A549 (cell line): ENCODE results near the gene AFAP1. TPM values are rescaled to one million over a fixed set of nuclear protein-coding genes. Genes with fewer than 3 reads are reported as not detected.

Experiments
- ATAC-seq, 2 experiments: fragments of 200-7000 bp in 1 of 2; fragments of >200 bp in 1 of 2; cut with Nextera tagmentation in 1 of 2; cut with Tn5 transposase in 1 of 2; 3 replicates each; pipeline versions ENCODE4 v1.8.0 to v1.9.1; 2018 to 2020; ENCODE audit warnings: mild to moderate bottlenecking in 1 of 2, moderate library complexity in 1 of 2
- CTCF ChIA-PET: fragments of 300-600 bp; sonication (Branson Sonifier 250); formaldehyde crosslinking; extraction: SDS; loops from one replicate; lab custom pipeline; 2021; ENCODE audit warnings: antibody characterized with exemption, inconsistent platforms; lab: Yijun Ruan, JAX
- POLR2A ChIA-PET: fragments of 350-600 bp; formaldehyde crosslinking; extraction: SDS; loops from one replicate; lab custom pipeline; 2021; ENCODE audit warnings: antibody characterized with exemption, inconsistent platforms; lab: Yijun Ruan, JAX
- DNase-seq, 2 experiments: peaks; one replicate each; pipeline versions ENCODE4 v3.0.0 to v3.0.0-alpha.2; 2011 to 2016; ENCODE audit warnings: low read depth in 1 of 2, low spot score in 1 of 2
- FAIRE-seq: peaks from 2 replicates; lab custom pipeline; 2011; peaks lifted over from hg19 to GRCh38; lab: Jason Lieb, UNC
- H3K27ac ChIP-seq, 2 experiments: fragments of >200 bp; sonication (Bioruptor Twin); formaldehyde crosslinking; 3 replicates each; pipeline ENCODE4 v1.5.1; 2016 to 2017
- H3K4me1 ChIP-seq: fragments of >200 bp; sonication (Bioruptor Twin); formaldehyde crosslinking; 3 replicates; pipeline ENCODE4 v1.6.1; 2016
- H3K4me2 ChIP-seq: fragments of >200 bp; sonication (Bioruptor Twin); formaldehyde crosslinking; 3 replicates; pipeline ENCODE4 v1.6.1; 2016
- H3K4me3 ChIP-seq: fragments of >200 bp; sonication (Bioruptor Twin); formaldehyde crosslinking; 3 replicates; pipeline ENCODE4 v1.5.1; 2016
- H3K9me3 ChIP-seq: fragments of >200 bp; sonication (Bioruptor Twin); formaldehyde crosslinking; 3 replicates; pipeline ENCODE4 v1.6.1; 2016
- BHLHE40 ChIP-seq: IDR thresholded peaks from 2 replicates; pipeline ENCODE4 v1.6.1; 2012; ENCODE audit warnings: low read depth, low read length, inconsistent platforms
- CHD2 ChIP-seq: fragments of 150-350 bp; IDR thresholded peaks from 2 replicates; pipeline ENCODE4 v1.6.1; 2014; ENCODE audit warnings: low read length; ENCODE audit not compliant: partially characterized antibody
- EHMT2 ChIP-seq: fragments of 200-600 bp; sonication (generic); IDR thresholded peaks from 2 replicates; pipeline ENCODE4 v1.6.1; 2016; ENCODE audit warnings: antibody characterized with exemption, low read depth, mild to moderate bottlenecking, moderate library complexity
- EP300 ChIP-seq, 2 experiments: fragments of >200 bp; sonication (Bioruptor Twin); formaldehyde crosslinking; IDR thresholded peaks; 2 replicates in 1 of 2; 3 replicates in 1 of 2; pipeline ENCODE4 v1.6.1; 2016 to 2017
- FOXS1 ChIP-seq: fragments of 250-450 bp; sonication (Bioruptor Pico); IDR thresholded peaks from 2 replicates; pipeline ENCODE4 v1.5.0; 2020; ENCODE audit warnings: mild to moderate bottlenecking, moderate library complexity
- GATA3 ChIP-seq: IDR thresholded peaks from 2 replicates; pipeline ENCODE4 v1.6.1; 2012; ENCODE audit warnings: borderline replicate concordance
- HDAC2 ChIP-seq: fragments of 200-600 bp; sonication (generic); IDR thresholded peaks from 2 replicates; pipeline ENCODE4 v1.6.1; 2016
- HEYL ChIP-seq: fragments of 250-450 bp; sonication (Bioruptor Pico); IDR thresholded peaks from 2 replicates; pipeline ENCODE4 v1.8.0; 2021; ENCODE audit warnings: mild to moderate bottlenecking, moderate library complexity
- HOXB13 ChIP-seq: fragments of 250-450 bp; sonication (Bioruptor Pico); IDR thresholded peaks from 2 replicates; pipeline ENCODE4 v1.5.0; 2020; ENCODE audit warnings: low read depth, mild to moderate bottlenecking, moderate library complexity
- KDM1A ChIP-seq: fragments of 200-600 bp; sonication (generic); IDR thresholded peaks from 2 replicates; pipeline ENCODE4 v1.6.1; 2016; ENCODE audit warnings: low read depth, mild to moderate bottlenecking
- KDM5A ChIP-seq: fragments of 200-600 bp; sonication (generic); IDR thresholded peaks from 2 replicates; pipeline ENCODE4 v1.6.1; 2016; ENCODE audit warnings: antibody characterized with exemption, mild to moderate bottlenecking
- MAFK ChIP-seq: fragments of 450-650 bp; IDR thresholded peaks from 2 replicates; pipeline ENCODE4 v1.6.1; 2014; ENCODE audit not compliant: partially characterized antibody
- MAZ ChIP-seq: fragments of 150-350 bp; IDR thresholded peaks from 2 replicates; pipeline ENCODE4 v1.6.1; 2014; ENCODE audit warnings: antibody characterized with exemption, low read depth, low read length, borderline replicate concordance
- MYC ChIP-seq: IDR thresholded peaks from 2 replicates; pipeline ENCODE4 v1.6.1; 2012; ENCODE audit warnings: mild to moderate bottlenecking, inconsistent platforms, low read length, improper control_type of control experiment, borderline replicate concordance
- NR3C1 ChIP-seq: fragments of >200 bp; sonication (Bioruptor Twin); formaldehyde crosslinking; IDR thresholded peaks from 3 replicates; pipeline ENCODE4 v1.6.1; 2017
- POLR2A ChIP-seq: IDR thresholded peaks from 2 replicates; pipeline ENCODE4 v1.6.1; 2012; ENCODE audit warnings: mild to moderate bottlenecking, low read length
- POLR2AphosphoS2 ChIP-seq: conservative IDR thresholded peaks from 2 replicates; pipeline ENCODE4 v1.6.1; 2012; ENCODE audit warnings: low read length, improper control_type of control experiment, inconsistent platforms
- RAD21 ChIP-seq, 2 experiments: fragments of >200 bp in 1 of 2; sonication (Bioruptor Twin) in 1 of 2; formaldehyde crosslinking in 1 of 2; IDR thresholded peaks in 1 of 2; conservative IDR thresholded peaks in 1 of 2; 2 replicates in 1 of 2; 3 replicates in 1 of 2; pipeline ENCODE4 v1.6.1; 2012 to 2018; ENCODE audit warnings: inconsistent platforms in 1 of 2
- REST ChIP-seq: fragments of 200-600 bp; sonication (generic); IDR thresholded peaks from 2 replicates; pipeline ENCODE4 v1.6.1; 2016; ENCODE audit warnings: antibody characterized with exemption, mild to moderate bottlenecking, moderate library complexity
- RFX5 ChIP-seq: fragments of 450-650 bp; IDR thresholded peaks from 2 replicates; pipeline ENCODE4 v1.7.1; 2014; ENCODE audit warnings: antibody characterized with exemption, mild to moderate bottlenecking, moderate library complexity
- SREBF2 ChIP-seq: fragments of 450-650 bp; IDR thresholded peaks from 2 replicates; pipeline ENCODE4 v1.6.1; 2014; ENCODE audit warnings: mild to moderate bottlenecking, moderate library complexity
- WGBS: methylation state at CpG from one replicate; pipeline ENCODE4 v1.1.6; 2017; ENCODE audit errors: missing lambda C conversion rate; 5-methylcytosine and 5-hydroxymethylcytosine counted together
- polyA plus RNA-seq, 4 experiments: library from polyadenylated mRNA; depleted of rRNA in 3 of 4; stranded (reverse); fragments of >200 nt; fragmentation: RNase III in 1 of 4; extraction: RNeasy Plus Mini Kit Qiagen cat#74134 plus additional on column Dnase treatment in 1 of 4; gene quantifications; 2 replicates in 3 of 4; 3 replicates in 1 of 4; pipeline ENCODE4 v1.2.3, GENCODE V29; 2011 to 2017
- TF ChIP-seq, protein P1 (sequence below): fragments of 250-450 bp; sonication (Bioruptor Pico); IDR thresholded peaks from 2 replicates; pipeline ENCODE4 v1.5.0; 2020; ENCODE audit warnings: low read depth, mild to moderate bottlenecking, moderate library complexity

The AFAP1 gene
- polyA plus RNA-seq, 2 of the 4 experiments (the other 2 are of a cell fraction) = 25.4 to 29.6 TPM

- no peaks in the 10 kb centered on the region for H3K9me3 ChIP-seq
- no peak overlapping the region for H3K4me3 ChIP-seq
- FAIRE-seq = no peak
- H3K4me1 ChIP-seq = peaks cover 58% of the 10 kb centered on the region
- ChIA-PET CTCF (interaction anchor here (0.6 to 3.0 kb wide), 6 partner anchors 8 to 123 kb away, joined by 3 to 8 read pairs (median 4); no protein-coding TSS in a partner anchor), POLR2A (no interaction called here)
- TF ChIP-seq MAFK (peak; percentile 90), CHD2 (no peak), EHMT2 (no peak), HDAC2 (no peak), RAD21 (conservative IDR thresholded peaks at IDR 0.05 in 1 of 2, IDR thresholded peaks at IDR 0.05 in 1 of 2) (no peak), KDM5A (no peak), POLR2A (no peak)
- TF ChIP-seq, protein P1, sequence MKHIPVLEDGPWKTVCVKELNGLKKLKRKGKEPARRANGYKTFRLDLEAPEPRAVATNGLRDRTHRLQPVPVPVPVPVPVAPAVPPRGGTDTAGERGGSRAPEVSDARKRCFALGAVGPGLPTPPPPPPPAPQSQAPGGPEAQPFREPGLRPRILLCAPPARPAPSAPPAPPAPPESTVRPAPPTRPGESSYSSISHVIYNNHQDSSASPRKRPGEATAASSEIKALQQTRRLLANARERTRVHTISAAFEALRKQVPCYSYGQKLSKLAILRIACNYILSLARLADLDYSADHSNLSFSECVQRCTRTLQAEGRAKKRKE (CRISPR knock-in tag) = no peak
- no peak overlapping the region for H3K4me2 ChIP-seq
- DNase-seq = no peak
- H3K27ac ChIP-seq = peak overlapping the region in 1 of 2 experiments; percentile 64; a peak in 4 of 6 replicates
- 88% methylated on average over 7 of the region's 7 CpGs for WGBS
- no peak for ATAC-seq
Measured at GRCh38 chr4:7926822-7927221, 12.8 kb downstream of the AFAP1 start.

- H3K27ac ChIP-seq = peak overlapping the region in 1 of 2 experiments; percentile 49; a peak in 2 of 6 replicates
- no peak overlapping the region for H3K4me3 ChIP-seq
- ChIA-PET POLR2A (no interaction called here), CTCF (interaction anchor here (1.1 to 1.6 kb wide), 3 partner anchors 10 to 80 kb away, joined by 3 to 4 read pairs (median 3); no protein-coding TSS in a partner anchor)
- H3K4me2 ChIP-seq = peak overlapping the region; percentile 53; the same call in 2 of the 3 replicates
- no peak for DNase-seq
- TF ChIP-seq SREBF2 (no peak), MAZ (no peak), KDM1A (no peak), MYC (no peak), FOXS1 (CRISPR knock-in tag) (no peak), BHLHE40 (no peak), POLR2AphosphoS2 (no peak), EP300 (IDR thresholded peaks at IDR 0.05) (no peak), REST (no peak), RFX5 (no peak), HEYL (no peak), HOXB13 (CRISPR knock-in tag) (no peak), NR3C1 (no peak), GATA3 (no peak)
- whole genome bisulfite sequencing = 77% methylated on average over 4 of the region's 4 CpGs
- H3K9me3 ChIP-seq = no peaks in the 10 kb centered on the region
- ATAC-seq = peak in 1 of 2 experiments; percentile 32; a peak in 2 of 6 replicates
- FAIRE-seq = no peak
- peaks cover 41% of the 10 kb centered on the region for H3K4me1 ChIP-seq
Measured at GRCh38 chr4:7924570-7924969, 15.1 kb downstream of the AFAP1 start.
